GM19455 (cell line): ENCODE data around the gene FBLN1.
"Not testable (repeated sequence)": the region's sequence is repeated elsewhere in the genome, so short reads cannot be mapped to it uniquely, and the experiment has no call there.

ENCODE experiments used
- ATAC-seq: cut with Tn5 transposase; IDR thresholded peaks from one replicate; pipeline ENCODE4 v1.9.1; 2021; ENCODE audit not compliant: unreplicated experiment

Gene FBLN1

DNA sequence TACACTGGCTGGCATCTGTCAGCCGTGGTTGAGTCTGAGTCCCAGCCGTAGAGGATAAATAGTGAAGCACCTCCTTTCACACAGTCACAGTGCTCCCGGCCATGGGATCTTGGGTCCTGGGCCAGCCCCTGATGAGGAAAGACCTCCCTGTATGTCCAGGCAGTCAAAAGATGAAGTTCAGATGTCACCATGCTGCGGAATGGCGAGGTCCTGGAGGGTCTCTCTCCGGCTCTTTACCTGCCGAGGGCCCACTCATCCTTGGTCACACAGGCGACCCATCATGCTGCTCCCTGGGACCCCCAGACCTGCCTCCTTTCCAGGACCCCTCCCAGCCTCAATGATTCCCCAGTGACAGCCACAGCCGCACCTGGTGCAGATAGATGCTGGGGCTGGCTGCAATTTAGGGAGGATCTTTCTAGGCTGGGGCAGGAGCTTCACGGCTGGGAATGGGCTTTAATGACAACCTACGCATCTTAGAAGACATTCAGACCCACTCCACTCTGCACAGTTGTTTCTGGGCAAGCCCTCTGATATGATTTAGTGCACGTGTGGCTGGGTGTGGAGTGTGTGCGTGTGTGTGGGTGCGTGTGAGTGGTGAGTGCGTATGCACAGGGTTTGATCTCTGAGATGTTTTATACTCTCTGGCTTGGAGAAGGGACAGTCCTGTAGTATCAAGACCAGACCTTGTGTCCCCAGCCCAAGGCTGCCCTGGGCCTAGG lies 79.7 kb downstream of the FBLN1 start:
- no peak for ATAC-seq

DNA sequence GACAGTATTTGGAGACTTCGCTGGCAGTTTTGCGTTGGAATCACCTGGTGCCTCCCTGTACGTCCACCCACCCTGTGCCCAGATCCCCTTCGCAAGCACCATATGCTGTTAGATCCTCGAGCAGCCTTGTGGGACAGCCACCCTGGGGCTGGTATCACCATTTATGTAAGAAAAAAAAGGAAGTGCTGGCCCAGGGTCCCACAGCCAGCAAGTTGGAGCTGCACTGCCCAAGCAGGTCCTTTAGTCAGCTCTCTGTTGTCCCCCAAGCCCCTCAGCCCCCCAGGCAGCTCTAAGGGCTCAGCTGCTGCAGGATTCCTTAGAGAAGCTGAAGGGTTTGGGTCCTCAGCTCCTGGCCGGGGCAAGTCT lies 80.3 kb downstream of the FBLN1 start:
- ATAC-seq: no peak

DNA sequence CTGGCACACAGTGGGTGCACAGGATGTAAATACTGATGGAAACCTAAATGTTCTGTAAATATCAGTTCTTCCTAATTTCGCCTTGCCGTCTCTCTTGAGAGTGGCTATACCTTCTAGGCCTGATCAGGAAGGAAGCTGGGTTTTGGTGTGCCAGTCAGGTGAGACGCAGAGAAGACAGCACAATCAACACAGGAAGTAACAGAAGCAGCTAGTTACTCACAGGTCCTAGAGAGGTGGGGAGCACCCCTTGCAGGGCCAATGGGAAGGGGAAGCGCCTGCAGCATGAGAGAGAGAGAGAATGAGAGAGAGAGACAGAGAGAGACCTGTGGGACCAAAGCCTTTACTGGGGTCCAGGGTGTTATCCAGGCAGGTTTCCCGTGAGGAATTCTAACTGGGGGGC lies 80.8 kb downstream of the FBLN1 start:
- no peak for ATAC-seq

DNA sequence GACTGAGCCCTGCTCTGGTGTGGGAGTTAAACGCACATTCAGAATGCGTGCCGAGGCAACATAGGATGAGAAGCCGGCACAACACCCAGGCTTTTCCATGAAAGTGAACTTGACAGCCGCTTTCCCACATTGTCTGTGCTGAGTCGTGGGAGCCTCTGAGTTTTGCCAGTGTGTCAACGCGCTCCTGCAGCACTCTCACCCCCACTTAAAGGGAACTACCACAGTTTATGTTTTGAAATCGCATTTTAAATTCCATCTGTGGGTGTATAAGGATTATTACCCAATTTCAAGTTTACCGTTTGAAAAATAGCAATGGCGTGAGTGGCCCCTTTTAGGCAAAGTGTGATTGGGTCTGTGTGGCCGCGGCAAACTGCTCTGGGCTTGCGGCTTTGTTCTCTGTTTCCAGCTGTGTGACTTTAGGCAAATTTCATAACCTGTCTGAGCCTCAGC lies 81.5 kb downstream of the FBLN1 start:
- no peak for ATAC-seq

DNA sequence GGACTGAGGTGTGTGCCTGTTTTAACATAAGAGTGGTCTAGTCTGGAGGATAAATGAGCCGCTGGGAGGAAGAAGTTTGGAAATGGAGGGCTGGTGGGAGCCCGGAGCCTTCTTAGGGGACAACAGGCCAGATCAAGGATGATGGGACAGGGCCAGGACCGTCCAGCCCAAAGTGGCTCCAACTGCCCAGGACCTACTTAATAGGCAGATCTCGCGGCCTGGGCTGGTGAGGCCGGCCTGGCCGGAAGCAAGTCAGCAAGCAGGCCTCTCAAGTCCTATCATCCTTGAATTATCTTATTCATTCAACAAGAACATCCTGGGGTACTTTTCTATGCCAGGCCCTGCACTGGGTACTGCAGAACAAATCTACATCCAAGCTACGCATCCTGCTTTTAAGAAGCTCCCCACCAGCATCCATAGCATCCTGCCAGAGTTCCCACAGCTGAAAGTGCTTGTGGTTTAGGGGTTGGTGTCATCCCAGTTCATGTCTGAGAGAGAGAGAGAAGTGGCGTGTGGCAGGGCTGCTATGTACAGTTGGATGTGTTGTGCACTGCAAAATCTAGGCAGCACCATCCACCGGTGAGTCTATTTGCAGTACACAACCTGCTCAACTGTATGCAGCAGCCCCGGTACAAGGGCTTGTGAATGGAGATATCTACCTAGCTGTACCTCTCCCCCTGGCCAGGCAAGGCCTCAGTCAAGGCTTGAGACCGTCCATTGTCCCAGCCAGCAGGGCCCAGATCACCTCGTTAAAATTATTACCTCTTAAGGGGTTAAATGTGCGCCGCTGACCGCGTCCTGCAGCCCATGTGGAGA lies 82.1 kb downstream of the FBLN1 start:
- no peak for ATAC-seq

DNA sequence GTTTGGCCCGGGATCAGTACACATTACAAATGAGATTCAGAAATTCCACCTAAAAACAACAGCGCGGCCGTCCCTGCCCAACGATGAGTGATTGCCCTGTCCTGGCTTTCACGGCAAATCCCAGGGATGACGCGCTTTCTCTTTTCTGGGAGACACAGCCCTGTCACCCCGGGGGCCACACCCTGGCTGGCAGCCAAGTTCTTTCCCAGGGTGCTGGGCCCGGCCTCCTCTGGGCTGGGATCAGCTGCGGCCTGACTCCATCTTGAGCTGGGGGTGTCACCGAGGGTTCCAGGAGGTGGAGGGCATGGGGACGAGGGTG lies 82.7 kb downstream of the FBLN1 start:
- no peak for ATAC-seq

DNA sequence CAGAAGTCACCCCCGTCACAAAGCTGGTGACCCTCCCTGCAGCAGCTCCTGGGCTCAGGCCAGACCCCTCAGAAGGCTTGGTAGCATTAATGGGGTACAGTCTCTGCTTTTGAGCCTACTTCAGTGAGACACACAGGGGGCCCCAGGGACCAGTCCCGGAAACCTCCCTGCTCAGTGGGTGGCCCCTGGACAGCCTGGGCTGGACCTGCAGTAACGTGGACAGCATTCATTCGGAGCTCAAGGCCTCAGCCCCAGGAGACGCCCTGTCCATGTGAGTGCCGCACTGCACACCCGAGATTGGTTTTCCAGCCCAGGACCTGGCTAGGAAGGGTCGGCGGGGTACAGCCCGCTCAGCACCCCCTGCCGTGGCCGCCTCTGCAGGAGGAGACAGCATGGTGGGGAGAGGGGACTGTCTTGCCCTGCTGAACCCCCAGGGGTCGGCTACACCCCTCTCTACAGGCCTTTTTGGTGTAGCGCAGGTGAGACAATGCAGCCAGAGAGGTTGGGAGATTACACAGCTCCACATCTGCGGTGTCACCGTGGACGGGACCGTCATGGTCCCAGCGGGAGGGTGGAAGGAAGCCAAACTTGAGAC lies 83.4 kb downstream of the FBLN1 start:
- ATAC-seq: no peak

DNA sequence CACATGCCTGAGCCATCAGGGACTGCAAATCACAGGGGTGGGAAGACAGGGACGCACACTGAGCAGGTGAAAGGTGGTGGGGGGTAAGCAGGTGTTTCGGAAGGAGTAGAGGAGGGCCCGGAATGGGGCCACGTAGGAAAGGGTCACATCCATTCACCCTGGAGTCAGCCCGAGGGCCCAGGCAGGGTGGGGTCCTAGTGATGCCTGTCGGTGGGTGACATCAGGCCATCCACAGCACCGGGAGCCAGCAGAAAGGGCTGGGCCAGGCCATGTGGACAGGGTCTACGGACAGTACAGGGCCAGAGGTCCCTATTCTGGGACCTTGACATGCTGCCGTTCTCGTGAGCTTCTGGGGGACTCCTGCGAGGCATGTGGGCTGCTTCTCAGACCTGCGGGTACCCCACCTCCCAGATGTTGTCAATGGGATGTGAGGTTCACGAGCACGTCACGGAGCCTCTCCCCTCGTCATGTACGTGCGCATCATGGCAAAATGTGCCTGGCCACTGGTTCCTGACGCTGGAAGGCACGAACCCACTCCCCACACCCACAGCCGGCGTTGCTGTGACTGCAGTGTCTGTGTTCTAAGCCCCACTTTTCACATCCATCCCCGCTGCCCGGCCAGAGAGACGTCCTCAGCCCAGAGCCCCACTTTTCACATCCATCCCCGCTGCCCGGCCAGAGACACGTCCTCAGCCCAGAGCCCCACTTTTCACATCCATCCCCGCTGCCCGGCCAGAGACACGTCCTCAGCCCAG lies 84.1 kb downstream of the FBLN1 start:
- ATAC-seq: no peak

DNA sequence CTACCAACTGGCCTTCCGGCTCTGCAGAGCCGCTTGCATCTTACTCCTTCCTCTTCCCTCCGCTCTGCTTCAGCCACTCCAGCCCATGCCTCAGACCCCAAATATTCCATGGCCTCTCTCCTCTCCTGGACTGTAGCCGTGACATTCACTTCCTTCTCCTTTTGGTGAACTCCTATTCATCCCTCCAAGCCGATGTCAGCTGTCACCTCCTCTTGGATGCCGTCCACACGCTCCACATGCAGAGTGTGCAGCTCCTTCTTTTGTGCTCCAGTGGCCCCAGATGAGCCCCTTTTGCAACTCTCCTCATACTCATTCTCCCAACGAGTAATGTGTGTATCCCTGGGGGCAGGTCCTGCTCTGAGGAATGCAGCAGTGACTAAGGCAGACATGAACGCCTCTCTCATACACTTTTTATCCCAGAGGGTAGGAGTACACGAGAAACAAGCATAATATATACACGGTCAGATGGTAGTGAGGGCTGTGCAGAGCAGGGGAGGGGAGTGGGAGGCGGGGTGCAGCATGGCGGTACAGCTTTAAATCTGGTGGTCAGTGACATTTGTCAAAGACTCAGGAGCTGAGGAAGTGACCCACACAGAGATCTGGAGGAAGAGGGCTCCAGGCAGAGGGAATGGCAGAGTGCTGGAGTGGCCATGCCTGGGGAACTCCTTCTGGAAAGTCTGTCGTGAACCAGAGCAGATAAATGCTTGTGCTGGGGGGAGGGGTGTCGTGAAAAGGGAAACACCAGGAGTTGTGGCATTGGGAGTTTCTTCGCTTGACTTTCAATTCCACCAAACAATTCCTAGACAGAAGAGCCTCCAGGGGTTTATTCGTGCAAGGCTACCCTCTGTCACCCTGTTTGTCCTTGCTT lies 85.2 kb downstream of the FBLN1 start:
- no peak for ATAC-seq

DNA sequence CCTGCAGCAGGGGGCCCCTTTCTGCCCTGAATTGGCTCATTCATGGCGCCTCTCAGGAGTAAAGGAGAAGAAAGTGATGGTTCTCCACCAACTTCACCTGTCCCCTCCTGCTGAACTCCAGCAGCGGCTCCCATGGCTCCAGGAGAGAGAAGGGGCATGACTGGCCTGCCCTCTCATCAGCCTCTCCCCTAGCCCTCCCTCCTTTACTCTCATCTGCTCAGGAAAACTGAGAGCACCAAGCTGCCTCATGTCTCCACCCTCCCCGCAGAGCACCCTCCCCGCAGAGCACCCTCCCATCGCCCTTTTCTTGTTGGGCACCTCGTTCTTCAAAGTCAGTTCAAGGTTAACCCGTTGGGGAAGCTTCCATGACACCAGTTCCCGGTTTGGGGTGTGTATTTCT lies 86.9 kb downstream of the FBLN1 start:
- ATAC-seq: no peak

DNA sequence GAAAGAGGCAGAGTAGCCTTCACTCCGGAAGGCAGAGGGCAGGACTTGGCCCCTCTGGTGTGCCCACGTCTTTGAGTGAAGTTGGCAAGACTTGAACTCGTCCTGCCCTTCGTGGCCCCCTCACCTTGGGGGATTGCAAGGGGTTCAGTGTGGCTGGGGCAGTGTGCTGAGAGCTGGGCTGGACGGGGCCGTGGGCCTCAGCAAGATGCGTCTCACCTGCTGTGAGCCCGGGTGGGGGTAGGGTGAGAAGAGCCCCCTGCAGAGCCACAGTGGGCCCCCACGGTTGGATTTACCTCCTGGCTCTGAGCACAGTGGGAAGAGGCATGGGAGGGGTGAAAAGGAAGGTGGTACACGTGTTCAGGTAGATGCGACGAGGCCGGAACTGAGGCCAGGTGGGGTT lies 87.6 kb downstream of the FBLN1 start:
- ATAC-seq: no peak

DNA sequence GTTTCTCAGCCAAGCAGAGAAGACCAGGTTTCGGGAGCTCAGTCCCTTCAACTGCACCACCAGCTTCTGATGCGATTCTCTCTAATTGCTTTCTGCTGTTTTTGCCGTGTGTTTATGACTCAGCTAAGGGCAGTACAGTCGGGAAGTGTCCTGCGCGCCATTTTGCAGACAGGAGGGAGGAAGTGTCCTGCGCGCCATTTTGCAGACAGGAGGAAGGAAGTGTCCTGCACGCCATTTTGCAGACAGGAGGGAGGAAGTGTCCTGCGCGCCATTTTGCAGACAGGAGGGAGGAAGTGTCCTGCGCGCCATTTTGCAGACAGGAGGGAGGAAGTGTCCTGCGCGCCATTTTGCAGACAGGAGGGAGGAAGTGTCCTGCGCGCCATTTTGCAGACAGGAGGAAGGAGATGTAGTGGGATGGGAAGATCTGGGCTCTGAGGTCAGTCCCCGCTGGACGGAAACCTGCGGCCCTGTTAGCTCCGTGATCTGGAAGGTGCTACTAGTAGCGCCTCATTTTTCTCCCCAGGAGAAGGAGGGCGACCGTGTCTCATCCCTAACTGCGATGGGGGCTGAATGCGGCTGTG lies 89.0 kb downstream of the FBLN1 start:
- ATAC-seq: not testable (repeated sequence)

DNA sequence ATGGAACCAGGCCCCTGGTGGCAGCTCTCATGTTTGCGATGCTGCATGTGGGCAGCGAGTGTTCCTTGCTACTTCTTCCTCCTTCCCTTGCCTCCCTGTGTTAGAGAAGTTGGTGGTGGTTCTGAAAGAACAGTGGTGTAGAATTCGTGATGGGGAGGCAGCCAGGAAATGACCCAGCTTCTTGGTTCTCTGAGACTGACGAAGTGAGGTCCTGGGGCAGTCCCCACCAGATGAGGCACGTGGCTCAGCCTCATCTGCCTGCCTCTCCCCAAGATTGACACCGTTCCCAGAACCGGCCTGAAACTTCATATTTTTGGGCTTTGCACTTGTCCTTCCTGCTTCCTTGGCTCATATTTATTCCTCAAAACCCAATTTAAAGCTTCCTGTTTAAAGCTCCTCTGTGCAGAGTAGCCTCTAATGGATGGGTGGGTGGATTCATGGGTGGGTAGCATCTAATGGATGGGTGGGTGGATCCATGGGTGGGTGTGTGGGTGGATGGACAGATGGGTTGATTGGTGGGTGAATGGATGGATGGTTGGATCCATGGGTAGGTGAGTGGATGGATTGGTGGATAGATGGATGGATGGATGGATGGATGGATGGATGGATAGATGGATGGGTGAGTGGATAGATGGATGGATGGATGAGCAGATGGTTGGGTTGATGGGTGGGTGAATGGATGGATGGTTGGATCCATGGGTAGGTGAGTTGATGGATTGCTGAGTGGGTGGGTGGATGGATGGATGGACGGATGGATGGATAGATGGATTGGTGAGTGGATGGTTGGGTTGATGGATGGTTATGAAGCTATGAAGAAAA lies 91.6 kb downstream of the FBLN1 start:
- no peak for ATAC-seq

DNA sequence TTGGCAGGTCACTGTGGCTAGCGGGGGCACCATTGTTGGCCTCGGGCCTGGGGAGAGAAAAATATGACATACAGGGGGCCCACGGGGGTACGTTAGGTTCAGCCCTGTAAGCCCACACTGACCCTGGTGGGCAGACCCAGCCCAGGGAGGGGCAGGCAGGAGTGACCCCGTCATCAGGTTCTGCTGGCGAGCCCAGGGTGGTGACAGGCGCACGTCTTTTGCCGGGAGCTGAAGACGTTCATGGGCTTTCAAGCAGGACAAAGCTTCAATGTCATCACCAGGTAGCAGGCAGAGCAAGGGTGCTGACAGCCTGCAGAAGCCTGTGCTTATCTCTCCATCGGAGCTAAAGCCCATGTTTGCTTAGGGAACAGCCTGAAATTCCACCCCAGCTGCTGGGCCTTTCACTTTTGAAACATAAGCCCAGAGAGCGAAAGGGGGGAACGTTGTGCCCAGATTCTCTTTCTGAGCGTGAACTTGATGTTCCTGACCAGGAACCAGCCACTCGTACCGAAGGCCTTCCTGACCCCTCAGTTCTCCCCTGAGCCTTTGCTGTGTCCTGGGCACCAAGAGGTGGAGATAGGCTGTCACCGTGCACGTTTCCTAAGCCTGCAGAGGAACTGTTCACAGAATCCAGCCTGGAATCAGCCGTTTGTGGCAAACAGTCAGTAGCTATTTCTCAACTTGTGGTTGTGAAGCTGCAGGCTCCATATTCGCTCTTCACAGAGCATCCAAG lies 94.9 kb downstream of the FBLN1 start:
- ATAC-seq: no peak

DNA sequence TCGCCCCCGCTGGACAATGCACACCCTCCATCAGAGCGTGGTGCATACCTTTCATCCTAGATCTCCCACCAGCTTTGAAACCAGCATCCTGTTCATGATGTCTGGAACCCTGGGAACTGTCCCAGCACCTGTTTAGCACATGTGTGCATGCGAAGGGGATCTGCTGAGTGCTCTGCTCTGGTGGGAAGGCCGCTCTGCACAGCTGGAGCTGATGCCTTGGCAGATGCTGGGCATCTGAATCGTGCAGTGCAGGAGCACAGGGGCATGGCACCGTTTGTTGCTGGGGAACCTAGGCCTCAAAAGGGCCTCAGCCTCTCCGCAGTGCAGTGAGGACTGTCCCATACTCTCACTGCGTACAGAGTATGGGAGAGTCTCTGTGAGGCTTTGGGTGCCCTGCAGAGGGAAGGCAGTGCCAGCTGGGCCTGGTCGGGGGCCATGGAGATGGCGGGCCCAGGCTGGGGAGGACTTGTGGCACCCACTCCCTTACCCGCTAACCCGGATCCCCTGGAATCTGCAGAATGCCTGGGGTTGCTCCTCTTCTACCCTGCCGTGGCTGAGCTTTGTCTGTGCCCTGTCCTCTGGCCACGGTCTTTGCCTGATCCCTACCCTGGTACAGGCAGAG lies 96.0 kb downstream of the FBLN1 start:
- no peak for ATAC-seq

DNA sequence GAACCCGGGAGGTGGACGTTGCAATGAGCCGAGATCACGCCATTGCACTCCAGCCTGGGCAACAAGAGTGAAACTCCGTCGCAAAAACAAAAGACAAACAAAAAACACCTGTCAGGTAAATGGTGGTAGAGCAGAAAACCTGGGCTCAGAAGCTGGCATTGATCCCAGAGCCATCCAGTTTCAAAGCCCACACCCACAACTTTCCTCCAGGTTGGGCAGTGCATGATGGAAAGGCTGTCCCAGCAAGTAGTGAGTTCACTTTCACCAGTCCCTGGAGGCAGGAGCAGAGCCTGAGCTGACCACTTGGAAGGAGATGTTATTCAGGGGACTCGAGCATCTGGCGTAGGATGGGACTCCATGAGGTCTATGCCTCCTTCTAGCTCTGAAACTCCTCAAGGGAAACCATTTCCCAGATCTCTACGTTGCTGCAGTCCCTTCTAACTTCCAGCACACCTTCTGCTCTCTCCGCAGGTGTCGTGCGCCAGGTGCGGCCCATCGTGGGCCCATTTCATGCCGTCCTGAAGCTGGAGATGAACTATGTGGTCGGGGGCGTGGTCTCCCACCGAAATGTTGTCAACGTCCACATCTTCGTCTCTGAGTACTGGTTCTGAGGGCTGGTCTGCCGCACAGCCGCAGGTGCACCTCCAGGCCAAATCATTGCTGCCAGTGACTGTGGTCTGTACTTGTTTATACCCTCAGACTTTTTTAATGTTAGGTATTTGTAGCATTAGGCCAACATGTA lies 97.3 kb downstream of the FBLN1 start:
- no peak for ATAC-seq
